K562 (cell line): ENCODE measurements around the gene ENKUR. TPM values are rescaled to one million over a fixed set of nuclear protein-coding genes. Genes with fewer than 3 reads are reported as not detected.
A peak's percentile ranks its signal among the peaks of the same experiment; 100 is the strongest.

ENCODE experiments used
- BMI1 ChIP-seq: fragments of 150-350 bp; IDR thresholded peaks from 2 replicates; pipeline ENCODE4 v1.6.1; 2014; ENCODE audit warnings: low read length
- CREB1 ChIP-seq, 2 experiments: sonication (generic) in 1 of 2; formaldehyde crosslinking in 1 of 2; IDR thresholded peaks; 2 replicates each; pipeline versions ENCODE4 v1.6.1 to v1.8.0; 2012 to 2022; ENCODE audit warnings: inconsistent platforms in 1 of 2, mild to moderate bottlenecking in 1 of 2, missing genetic modification reagents in 1 of 2, moderate library complexity in 1 of 2
- DMBX1 ChIP-seq: fragments of 250-450 bp; sonication (Bioruptor Pico); IDR thresholded peaks from 2 replicates; pipeline ENCODE4 v1.8.0; 2022; ENCODE audit warnings: inconsistent platforms, mild to moderate bottlenecking, moderate library complexity, borderline replicate concordance
- ELF4 ChIP-seq: fragments of 450-650 bp; formaldehyde crosslinking; IDR thresholded peaks from 2 replicates; pipeline ENCODE4 v1.4.0; 2022; ENCODE audit warnings: missing genetic modification characterization
- HDAC1 ChIP-seq, 2 experiments: fragments of 450-650 bp; IDR thresholded peaks; 2 replicates each; pipeline ENCODE4 v1.6.1; 2016 to 2017; ENCODE audit warnings: inconsistent platforms in 1 of 2, mild to moderate bottlenecking in 1 of 2, moderate library complexity in 1 of 2
- ZNF354B ChIP-seq: fragments of 250-450 bp; sonication (Bioruptor Pico); IDR thresholded peaks from 2 replicates; pipeline ENCODE4 v1.4.0; 2020
- ZNF717 ChIP-seq: fragments of 250-450 bp; sonication (Bioruptor Pico); IDR thresholded peaks from 2 replicates; pipeline ENCODE4 v1.5.0; 2021
- polyA plus RNA-seq, 8 experiments: library from polyadenylated mRNA; depleted of rRNA in 4 of 8; stranded (reverse) in 5 of 8; unstranded in 3 of 8; fragments of >200 nt; fragmentation: Nextera tagmentation in 2 of 8; fragmentation: Illumina TruSeq in 1 of 8; extraction: Ambion mirVana in 2 of 8; extraction: Trizol in 1 of 8; gene quantifications; 2 replicates each; pipeline versions ENCODE4 v1.2.1 to v1.2.3, GENCODE V29; 2011 to 2014; ENCODE audit warnings: inconsistent platforms in 1 of 8, missing spikeins in 1 of 8
- total RNA-seq, 7 experiments: library from RNA; depleted of rRNA in 6 of 7; stranded (reverse); fragments of >200 nt in 6 of 7; fragmentation: Illumina TruSeq in 2 of 7; extraction: Trizol in 2 of 7; gene quantifications; 2 replicates each; pipeline versions ENCODE4 v1.2.1 to v1.2.3, GENCODE V29; 2011 to 2021; ENCODE audit warnings: low replicate concordance in 1 of 7
- TF ChIP-seq, protein P1 (sequence below): fragments of 250-450 bp; sonication (Bioruptor Pico); IDR thresholded peaks from 2 replicates; pipeline ENCODE4 v1.4.0; 2020

The ENKUR gene
- total and polyA plus RNA-seq, 9 of the 15 experiments (the other 6 are each of a cell fraction or from before 2014, with no cell fraction given): 0.06 to 0.46 (median 0.20) TPM

DNA sequence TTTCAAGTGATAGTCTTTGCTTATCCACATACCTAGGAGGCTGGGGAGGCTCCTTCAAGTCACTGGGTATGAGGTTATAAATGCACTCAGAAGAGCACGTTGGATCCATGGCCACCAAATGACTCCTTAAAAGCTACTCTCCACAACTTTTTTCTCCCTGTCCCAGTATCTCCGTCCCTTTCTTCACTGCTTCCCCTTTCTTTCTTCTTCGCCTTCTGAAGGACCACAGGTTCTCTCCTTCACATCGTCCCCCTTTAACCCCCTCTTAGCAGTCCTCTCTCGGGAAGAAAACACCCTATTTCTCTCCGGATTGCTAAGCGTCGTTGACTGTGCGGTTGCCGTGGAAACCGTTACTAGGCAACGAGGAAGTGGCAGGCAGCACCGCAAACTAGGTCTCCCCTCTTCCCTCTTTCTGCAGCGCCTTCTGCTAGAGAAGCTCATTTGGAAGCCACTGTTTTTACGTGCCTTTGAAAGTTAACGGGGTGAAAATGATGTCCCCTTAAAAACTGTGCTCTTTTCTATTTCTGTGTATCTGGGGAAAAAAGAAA, at the start of gene ENKUR (continued):
- TF ChIP-seq, protein P1, sequence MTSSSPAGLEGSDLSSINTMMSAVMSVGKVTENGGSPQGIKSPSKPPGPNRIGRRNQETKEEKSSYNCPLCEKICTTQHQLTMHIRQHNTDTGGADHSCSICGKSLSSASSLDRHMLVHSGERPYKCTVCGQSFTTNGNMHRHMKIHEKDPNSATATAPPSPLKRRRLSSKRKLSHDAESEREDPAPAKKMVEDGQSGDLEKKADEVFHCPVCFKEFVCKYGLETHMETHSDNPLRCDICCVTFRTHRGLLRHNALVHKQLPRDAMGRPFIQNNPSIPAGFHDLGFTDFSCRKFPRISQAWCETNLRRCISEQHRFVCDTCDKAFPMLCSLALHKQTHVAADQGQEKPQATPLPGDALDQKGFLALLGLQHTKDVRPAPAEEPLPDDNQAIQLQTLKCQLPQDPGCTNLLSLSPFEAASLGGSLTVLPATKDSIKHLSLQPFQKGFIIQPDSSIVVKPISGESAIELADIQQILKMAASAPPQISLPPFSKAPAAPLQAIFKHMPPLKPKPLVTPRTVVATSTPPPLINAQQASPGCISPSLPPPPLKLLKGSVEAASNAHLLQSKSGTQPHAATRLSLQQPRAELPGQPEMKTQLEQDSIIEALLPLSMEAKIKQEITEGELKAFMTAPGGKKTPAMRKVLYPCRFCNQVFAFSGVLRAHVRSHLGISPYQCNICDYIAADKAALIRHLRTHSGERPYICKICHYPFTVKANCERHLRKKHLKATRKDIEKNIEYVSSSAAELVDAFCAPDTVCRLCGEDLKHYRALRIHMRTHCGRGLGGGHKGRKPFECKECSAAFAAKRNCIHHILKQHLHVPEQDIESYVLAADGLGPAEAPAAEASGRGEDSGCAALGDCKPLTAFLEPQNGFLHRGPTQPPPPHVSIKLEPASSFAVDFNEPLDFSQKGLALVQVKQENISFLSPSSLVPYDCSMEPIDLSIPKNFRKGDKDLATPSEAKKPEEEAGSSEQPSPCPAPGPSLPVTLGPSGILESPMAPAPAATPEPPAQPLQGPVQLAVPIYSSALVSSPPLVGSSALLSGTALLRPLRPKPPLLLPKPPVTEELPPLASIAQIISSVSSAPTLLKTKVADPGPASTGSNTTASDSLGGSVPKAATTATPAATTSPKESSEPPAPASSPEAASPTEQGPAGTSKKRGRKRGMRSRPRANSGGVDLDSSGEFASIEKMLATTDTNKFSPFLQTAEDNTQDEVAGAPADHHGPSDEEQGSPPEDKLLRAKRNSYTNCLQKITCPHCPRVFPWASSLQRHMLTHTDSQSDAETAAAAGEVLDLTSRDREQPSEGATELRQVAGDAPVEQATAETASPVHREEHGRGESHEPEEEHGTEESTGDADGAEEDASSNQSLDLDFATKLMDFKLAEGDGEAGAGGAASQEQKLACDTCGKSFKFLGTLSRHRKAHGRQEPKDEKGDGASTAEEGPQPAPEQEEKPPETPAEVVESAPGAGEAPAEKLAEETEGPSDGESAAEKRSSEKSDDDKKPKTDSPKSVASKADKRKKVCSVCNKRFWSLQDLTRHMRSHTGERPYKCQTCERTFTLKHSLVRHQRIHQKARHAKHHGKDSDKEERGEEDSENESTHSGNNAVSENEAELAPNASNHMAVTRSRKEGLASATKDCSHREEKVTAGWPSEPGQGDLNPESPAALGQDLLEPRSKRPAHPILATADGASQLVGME (CRISPR knock-in tag): peak; percentile 13; the same call in 1 of the 2 replicates
- TF ChIP-seq ZNF717 (no peak), CREB1 (IDR thresholded peaks at IDR 0.05) (no peak), CREB1 (CRISPR knock-in tag; IDR thresholded peaks at IDR 0.05) (no peak), BMI1 (peak; percentile 82), DMBX1 (no peak), ZNF354B (no peak), HDAC1 (IDR thresholded peaks at IDR 0.05) (peak in 1 of 2 experiments; percentile 93; a peak in 2 of 4 replicates), ELF4 (CRISPR knock-in tag) (peak; percentile 89; the same call in 1 of the 2 replicates)
- TF ChIP-seq, all 486 proteins: peak for 31
